GM18499 (cell line): ENCODE measurements around the gene TEX13B.
"Not testable (repeated sequence)": the region's sequence is repeated elsewhere in the genome, so short reads cannot be mapped to it uniquely, and the experiment has no call there.

Experiments used
- ATAC-seq: cut with Tn5 transposase; IDR thresholded peaks from one replicate; pipeline ENCODE4 v1.9.1; 2021; ENCODE audit warnings: moderate number of reproducible peaks; ENCODE audit not compliant: insufficient read depth, unreplicated experiment

The TEX13B gene

GRCh38 chrX:107955337-107955736 is 26.8 kb downstream of the TEX13B start:
- not testable (repeated sequence) for ATAC-seq

GRCh38 chrX:107940095-107940494 is 42.1 kb downstream of the TEX13B start:
- ATAC-seq, result no peak

- ATAC-seq, result no peak
Observed at GRCh38 chrX:107936434-107936730, 45.8 kb downstream of the TEX13B start.

GRCh38 chrX:107935664-107936433 is 46.3 kb downstream of the TEX13B start:
- no peak for ATAC-seq

- ATAC-seq, result no peak
Observed at GRCh38 chrX:107935200-107935599, 47.0 kb downstream of the TEX13B start.

DNA sequence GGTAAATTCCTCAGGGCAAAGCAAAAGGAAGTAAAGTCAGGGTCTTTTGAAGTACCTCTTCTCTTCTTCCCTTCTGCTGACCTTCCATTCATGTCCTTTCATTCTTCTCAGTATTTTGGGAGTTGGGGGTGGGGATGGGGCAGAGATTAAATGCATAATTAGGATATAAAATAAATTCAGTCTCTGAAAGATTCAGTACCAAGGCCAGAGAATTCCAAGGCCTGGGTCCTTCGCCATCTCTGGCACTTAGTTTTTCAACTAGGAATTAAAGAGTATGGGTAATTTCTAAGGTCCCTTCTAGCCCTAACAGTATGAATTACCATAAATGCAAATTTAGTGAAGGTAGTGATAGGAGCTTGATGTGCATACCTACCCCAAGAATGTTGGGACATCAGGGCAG is 47.9 kb downstream of the TEX13B start:
- no peak for ATAC-seq
